Fibroblast of skin of back (primary cell): ENCODE data around the gene EGFLAM.
"Not testable (repeated sequence)": the region's sequence is repeated elsewhere in the genome, so short reads cannot be mapped to it uniquely, and the experiment has no call there.

Source experiments
- DNase-seq: peaks from one replicate; pipeline ENCODE4 v3.0.0-alpha.2; 2013

The EGFLAM gene

GRCh38 chr5:38331831-38332230 is 73.5 kb downstream of the EGFLAM start:
- DNase-seq = no peak

DNA sequence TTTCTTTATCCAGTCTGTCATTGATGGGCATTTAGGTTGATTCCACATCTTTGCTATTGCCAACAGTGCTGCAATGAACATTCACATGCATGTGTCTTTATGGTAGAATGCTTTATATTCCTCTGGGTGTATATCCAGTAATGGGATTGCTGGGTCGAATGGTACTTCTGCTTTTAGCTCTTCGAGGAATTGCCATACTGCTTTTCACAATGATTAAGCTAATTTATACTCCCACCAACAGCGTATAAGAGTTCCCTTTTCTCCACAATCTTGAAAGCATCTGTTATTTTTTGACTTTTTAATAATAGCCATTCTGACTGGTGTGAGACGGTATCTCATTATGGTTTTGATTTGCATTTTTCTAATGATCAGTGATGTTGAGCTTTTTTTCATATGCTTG is 74.8 kb downstream of the EGFLAM start:
- DNase-seq = not testable (repeated sequence)

GRCh38 chr5:38338455-38338854 is 80.1 kb downstream of the EGFLAM start:
- DNase-seq = no peak

- DNase-seq = peak; percentile 22
These were observed 81.1 kb downstream of the EGFLAM start for GRCh38 chr5:38339446-38339845.

GRCh38 chr5:38341056-38341455 is 82.7 kb downstream of the EGFLAM start:
- peak; percentile 63 for DNase-seq

GRCh38 chr5:38341641-38342040 is 83.3 kb downstream of the EGFLAM start:
- no peak for DNase-seq

- DNase-seq = no peak
These were observed 83.9 kb downstream of the EGFLAM start for GRCh38 chr5:38342261-38342660.

GRCh38 chr5:38344891-38345290 is 86.5 kb downstream of the EGFLAM start:
- no peak for DNase-seq

- DNase-seq = no peak
These were observed 88.2 kb downstream of the EGFLAM start for GRCh38 chr5:38346593-38346992.

- peak; percentile 46 for DNase-seq
These were observed 88.8 kb downstream of the EGFLAM start for GRCh38 chr5:38347040-38347763.

DNA sequence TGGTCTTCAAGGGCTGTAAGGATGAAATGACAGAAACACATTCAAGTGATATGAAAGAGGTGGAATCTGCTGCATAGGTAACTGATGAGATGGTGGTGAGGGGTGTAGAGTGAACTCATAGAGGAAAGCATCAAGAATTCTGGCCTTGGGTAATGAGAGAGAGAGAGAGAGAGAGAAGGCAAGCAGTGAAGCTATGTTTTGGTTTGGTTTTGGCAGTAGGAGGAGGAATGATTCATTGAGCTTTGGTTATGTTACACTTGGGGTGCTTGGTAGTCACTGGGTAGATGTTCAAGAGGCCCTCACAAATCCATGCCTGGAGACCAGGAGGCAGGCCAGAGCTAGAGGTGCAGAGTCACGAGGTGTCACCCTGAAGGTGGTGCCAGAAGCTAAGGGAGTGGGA is 89.5 kb downstream of the EGFLAM start:
- peak; percentile 48 for DNase-seq

GRCh38 chr5:38360323-38361061 is 102.1 kb downstream of the EGFLAM start:
- no peak for DNase-seq

DNA sequence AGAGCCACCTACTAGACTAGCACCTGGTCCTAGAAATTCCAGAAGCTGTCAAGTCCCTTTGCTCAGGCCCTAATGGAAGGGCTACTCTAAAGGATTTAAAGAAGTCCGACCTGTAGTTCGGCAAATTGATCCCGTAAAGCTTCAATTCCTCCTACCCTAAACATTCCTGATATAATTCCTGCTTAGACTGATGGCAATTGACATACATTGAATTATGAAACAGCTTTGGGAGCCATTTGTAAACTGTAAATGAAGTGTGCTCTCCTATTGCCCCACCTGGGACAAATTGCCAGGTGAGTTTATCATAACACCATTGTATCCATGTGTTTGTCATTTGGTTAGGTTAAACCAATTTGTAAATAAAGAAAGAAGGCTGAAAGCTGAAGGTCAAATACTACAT is 104.4 kb downstream of the EGFLAM start:
- DNase-seq = no peak

DNA sequence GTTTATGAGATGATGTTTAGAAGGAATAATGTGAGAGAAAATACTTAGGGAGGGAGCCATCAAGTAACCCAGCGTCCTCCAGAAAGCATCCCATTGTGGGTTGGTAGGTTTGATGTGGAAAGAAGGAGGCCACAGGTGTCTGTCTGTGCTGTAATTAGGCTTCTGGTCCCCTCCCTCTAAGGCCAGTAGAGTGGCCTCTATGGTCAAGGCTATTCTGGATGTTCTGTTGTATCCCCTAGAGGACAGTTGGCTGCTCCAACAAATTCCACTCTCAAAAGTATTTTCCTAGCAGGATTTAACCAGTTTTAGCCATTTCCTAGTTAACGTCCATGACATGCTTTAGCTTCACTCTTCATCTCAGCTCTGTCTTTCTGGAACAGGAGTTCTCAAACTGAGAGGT is 106.5 kb downstream of the EGFLAM start:
- no peak for DNase-seq

- no peak for DNase-seq
These were observed 109.1 kb downstream of the EGFLAM start for GRCh38 chr5:38367410-38367809.

DNA sequence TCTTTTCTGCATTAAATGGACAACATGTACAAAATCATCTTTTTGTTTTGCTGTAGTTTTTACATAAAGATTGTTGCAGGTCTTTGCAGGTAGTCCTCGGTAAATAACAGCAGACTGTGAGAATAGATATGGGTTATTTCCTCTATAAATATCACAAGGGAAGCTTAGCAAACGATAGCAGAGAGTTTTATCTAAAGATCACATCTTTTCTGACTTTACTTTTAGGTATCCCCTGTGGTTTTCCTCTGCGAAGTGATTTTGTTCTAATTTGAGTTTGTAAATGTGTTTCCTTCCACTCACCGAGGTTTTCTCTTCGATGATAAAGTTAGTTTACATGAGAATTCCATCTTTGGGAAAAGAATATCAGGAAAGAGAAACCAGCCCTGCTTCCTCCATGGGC is 109.6 kb downstream of the EGFLAM start:
- no peak for DNase-seq

GRCh38 chr5:38369692-38370091 is 111.3 kb downstream of the EGFLAM start:
- DNase-seq = peak; percentile 38

GRCh38 chr5:38370358-38371100 is 112.2 kb downstream of the EGFLAM start:
- peak; percentile 11 for DNase-seq

- peak; percentile 60 for DNase-seq
These were observed 113.2 kb downstream of the EGFLAM start for GRCh38 chr5:38371596-38371995.

DNA sequence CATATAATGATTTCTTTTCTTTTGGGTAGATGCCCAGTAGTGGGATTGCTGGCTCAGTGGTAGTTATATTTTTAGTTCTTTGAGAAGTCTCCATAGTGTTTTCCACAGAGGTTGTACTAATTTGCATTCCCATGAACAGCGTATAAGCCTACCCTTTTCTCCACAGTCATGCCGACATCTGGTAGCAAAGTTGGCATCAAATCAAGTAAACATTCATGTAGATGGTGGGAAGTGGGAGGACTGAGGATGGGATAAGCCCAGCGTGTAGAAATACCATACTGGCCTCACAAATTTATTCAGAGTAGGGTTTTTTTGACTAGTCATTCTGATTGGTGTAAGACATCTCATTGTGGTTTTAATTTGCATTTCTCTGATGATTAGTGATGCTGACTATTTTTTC is 115.4 kb downstream of the EGFLAM start:
- peak; percentile 84 for DNase-seq

DNA sequence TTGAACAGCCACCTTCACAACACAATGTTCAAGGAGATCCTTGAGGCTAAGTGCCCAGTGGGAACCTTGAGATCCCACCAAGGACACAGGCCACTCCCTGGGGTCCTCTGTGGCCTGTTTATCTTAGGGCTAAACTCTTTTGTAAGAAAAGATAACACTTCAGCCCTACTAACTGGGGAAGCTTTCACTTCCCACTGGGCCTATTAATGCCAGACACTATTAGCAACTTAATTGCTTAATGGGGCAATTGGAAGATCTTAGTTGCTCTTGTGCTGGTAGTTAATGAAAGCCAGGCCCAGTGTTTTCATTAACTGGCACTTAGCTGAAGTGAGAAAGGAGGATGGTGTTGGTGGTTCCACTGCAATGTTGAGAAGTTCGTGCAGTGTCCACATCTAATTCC is 117.1 kb downstream of the EGFLAM start:
- no peak for DNase-seq

DNA sequence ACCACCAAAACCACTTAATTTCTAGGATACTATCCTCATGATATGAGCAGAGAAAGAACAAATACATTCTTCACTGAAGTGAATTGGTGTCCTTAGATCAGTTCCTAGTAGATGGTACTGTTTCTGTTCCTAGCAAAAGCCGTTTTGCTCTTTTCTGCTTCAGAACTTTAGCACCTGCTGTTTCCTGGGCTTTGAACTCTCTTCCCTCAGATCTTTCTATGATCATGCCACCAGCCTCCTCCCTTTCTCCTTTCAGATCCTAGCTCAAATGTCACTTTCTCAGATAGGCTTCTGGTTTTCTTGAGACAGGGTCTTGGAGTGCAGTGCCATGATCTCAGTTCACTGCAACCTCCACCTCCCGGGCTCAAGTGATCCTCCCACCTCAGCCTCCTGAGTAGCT is 118.0 kb downstream of the EGFLAM start:
- DNase-seq = no peak

- no peak for DNase-seq
These were observed 120.2 kb downstream of the EGFLAM start for GRCh38 chr5:38378579-38378978.
